ENCODE results near the gene DLK2. TPM values are rescaled to one million over a fixed set of nuclear protein-coding genes. Genes with fewer than 3 reads are reported as not detected.

DLK2 gene
- total RNA-seq, result 0.22 and 0.27 TPM in 2 replicates

GRCh38 chr6:43455531-43456428, at the start of gene DLK2:
Gene DLK2, minus strand, starts transcription at chr6:43455548. Its CDS starts 723 bp downstream, at chr6:43454825.

GRCh38 chr6:43477235-43478007, 22.1 kb upstream of the DLK2 start, which contains the start of gene TJAP1:
Gene TJAP1, plus strand, starts transcription at chr6:43477570. Its CDS starts 21,432 bp downstream, at chr6:43499002.

GRCh38 chr6:43427406-43428111, 27.8 kb downstream of the DLK2 start, which contains the start of gene ABCC10:
Gene ABCC10, plus strand, starts transcription at chr6:43427541. Its CDS starts 438 bp downstream, at chr6:43427979.

Small RNAs within 50 kb of the gene (small RNA-seq; reads per million reads assigned to genes)
- gene MIR6780B (not detected), gene RNU6-1113P (not detected)

Other genes with a start within 250 kb of the DLK2 start
- gene DNPH1, start 226.1 kb downstream of the DLK2 start, total RNA-seq, result 30.5 and 51.6 TPM in 2 replicates
- gene TTBK1, start 212.1 kb downstream of the DLK2 start, total RNA-seq, result under 0.01 and 0.14 TPM in 2 replicates
- gene SLC22A7, start 157.3 kb downstream of the DLK2 start, total RNA-seq, result not detected in 2 replicates
- not detected in 2 replicates for gene CRIP3, start 146.7 kb downstream of the DLK2 start, total RNA-seq
- gene ZNF318, start 85.9 kb downstream of the DLK2 start, total RNA-seq, result 12.1 and 13.8 TPM in 2 replicates
- gene ABCC10, start 28.0 kb downstream of the DLK2 start, total RNA-seq, result 21.7 and 22.8 TPM in 2 replicates
- gene TJAP1, start 22.0 kb upstream of the DLK2 start, total RNA-seq, result 12.6 and 15.6 TPM in 2 replicates
- gene LRRC73, start 54.8 kb upstream of the DLK2 start, total RNA-seq, result 0.27 TPM in 1 of 2 replicates, not detected in the other
- 76.7 and 83.6 TPM in 2 replicates for gene YIPF3, start 61.4 kb upstream of the DLK2 start, total RNA-seq
- gene POLR1C, start 61.5 kb upstream of the DLK2 start, total RNA-seq, result 40.2 and 41.1 TPM in 2 replicates
- gene XPO5, start 120.5 kb upstream of the DLK2 start, total RNA-seq, result 55.5 and 56.4 TPM in 2 replicates
- 41.5 and 42.6 TPM in 2 replicates for gene POLH, start 120.6 kb upstream of the DLK2 start, total RNA-seq
- gene GTPBP2, start 173.7 kb upstream of the DLK2 start, total RNA-seq, result 45.5 and 49.5 TPM in 2 replicates
- 30.9 and 37.6 TPM in 2 replicates for gene MAD2L1BP, start 180.3 kb upstream of the DLK2 start, total RNA-seq
- gene RSPH9, start 189.5 kb upstream of the DLK2 start, total RNA-seq, result 0.14 and 0.27 TPM in 2 replicates
- 34.0 and 36.7 TPM in 2 replicates for gene MRPS18A, start 232.2 kb upstream of the DLK2 start, total RNA-seq

Data from thoracic aorta endothelial cell (primary cell).